Suprapubic skin (tissue), 4 donors: ENCODE measurements around the gene ESR2. TPM values are rescaled to one million over a fixed set of nuclear protein-coding genes. Genes with fewer than 3 reads are reported as not detected.

ENCODE experiments used
- DNase-seq, 2 donors: peaks; one replicate each; pipeline ENCODE4 v3.0.0-alpha.2; 2019; ENCODE audit warnings: low spot score in 2 of 2
- H3K27ac ChIP-seq: fragments of 200-600 bp; sonication (generic); one replicate; pipeline ENCODE4 v1.5.1; 2019
- H3K27me3 ChIP-seq: fragments of 200-600 bp; sonication (generic); one replicate; pipeline ENCODE4 v1.5.1; 2019
- H3K36me3 ChIP-seq: fragments of 200-600 bp; sonication (generic); one replicate; pipeline ENCODE4 v1.5.1; 2019
- H3K4me1 ChIP-seq: fragments of 200-600 bp; sonication (generic); one replicate; pipeline ENCODE4 v1.5.1; 2019
- H3K4me3 ChIP-seq: fragments of 200-600 bp; sonication (generic); one replicate; pipeline ENCODE4 v1.5.1; 2019; ENCODE audit warnings: mild to moderate bottlenecking
- H3K9me3 ChIP-seq: fragments of 200-600 bp; sonication (generic); one replicate; pipeline ENCODE4 v1.5.1; 2019
- EP300 ChIP-seq: sonication (generic); formaldehyde crosslinking; IDR thresholded peaks from one replicate; pipeline ENCODE4 v1.6.1; 2017; ENCODE audit warnings: antibody characterized with exemption
- POLR2A ChIP-seq, 2 donors: fragments of 450-650 bp; IDR thresholded peaks; one replicate each; pipeline ENCODE4 v1.6.1; 2017; ENCODE audit warnings: antibody characterized with exemption in 2 of 2, mild to moderate bottlenecking in 2 of 2, moderate library complexity in 2 of 2
- POLR2AphosphoS5 ChIP-seq, 3 donors: sonication (generic); formaldehyde crosslinking; IDR thresholded peaks; one replicate each; pipeline ENCODE4 v1.6.1; 2017; ENCODE audit warnings: antibody characterized with exemption in 3 of 3
- WGBS: methylation state at CpG from one replicate; pipeline ENCODE4 v1.1.5; 2018; 5-methylcytosine and 5-hydroxymethylcytosine counted together
- total RNA-seq, 4 donors: library from RNA; depleted of rRNA; stranded (reverse); fragments of >200 nt; gene quantifications; one replicate each; pipeline ENCODE4 v1.1.0, GENCODE V29; 2016
- TF ChIP-seq, protein P1 (sequence below), 2 donors: fragments of 200-600 bp in 1 of 2; fragments of 450-650 bp in 1 of 2; sonication (generic) in 1 of 2; IDR thresholded peaks; one replicate each; pipeline ENCODE4 v1.5.1; 2016 to 2019; ENCODE audit warnings: antibody characterized with exemption in 2 of 2, mild to moderate bottlenecking in 1 of 2, moderate library complexity in 1 of 2

The ESR2 gene
- total RNA-seq, 4 donors from 2014 or later, result 0.38 to 1.4 (median 1.1) TPM; not detected in 1

DNA sequence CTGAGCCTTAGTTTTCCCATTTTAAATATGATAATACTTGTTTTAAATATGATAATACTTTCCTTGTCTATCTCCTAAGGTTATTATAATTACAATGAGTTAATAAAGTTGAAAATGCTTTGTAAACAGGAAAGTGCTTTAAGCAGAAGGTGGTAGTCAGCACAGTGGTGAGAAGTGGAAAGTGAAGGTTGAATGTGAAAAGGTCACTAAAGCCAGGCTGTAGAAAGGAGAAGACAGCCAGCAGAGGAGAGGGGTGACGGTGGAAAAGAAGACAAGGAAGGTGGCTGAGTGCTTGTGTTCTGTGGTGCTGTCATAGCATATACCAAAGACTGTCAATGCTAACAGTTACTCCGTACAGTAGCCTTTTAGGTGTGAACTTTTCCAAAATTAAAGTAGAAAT is 117.8 kb downstream of the ESR2 start:
- no peak for DNase-seq
- Histone ChIP-seq H3K27me3 (no peaks in the 10 kb centered on the region), H3K4me3 (no peak overlapping the region), H3K4me1 (no peaks in the 10 kb centered on the region), H3K9me3 (no peaks in the 10 kb centered on the region), H3K27ac (no peak overlapping the region), H3K36me3 (peaks cover 65% of the 10 kb centered on the region)
- 97% methylated on average over 2 of the region's 2 CpGs for WGBS
- TF ChIP-seq, protein P1, sequence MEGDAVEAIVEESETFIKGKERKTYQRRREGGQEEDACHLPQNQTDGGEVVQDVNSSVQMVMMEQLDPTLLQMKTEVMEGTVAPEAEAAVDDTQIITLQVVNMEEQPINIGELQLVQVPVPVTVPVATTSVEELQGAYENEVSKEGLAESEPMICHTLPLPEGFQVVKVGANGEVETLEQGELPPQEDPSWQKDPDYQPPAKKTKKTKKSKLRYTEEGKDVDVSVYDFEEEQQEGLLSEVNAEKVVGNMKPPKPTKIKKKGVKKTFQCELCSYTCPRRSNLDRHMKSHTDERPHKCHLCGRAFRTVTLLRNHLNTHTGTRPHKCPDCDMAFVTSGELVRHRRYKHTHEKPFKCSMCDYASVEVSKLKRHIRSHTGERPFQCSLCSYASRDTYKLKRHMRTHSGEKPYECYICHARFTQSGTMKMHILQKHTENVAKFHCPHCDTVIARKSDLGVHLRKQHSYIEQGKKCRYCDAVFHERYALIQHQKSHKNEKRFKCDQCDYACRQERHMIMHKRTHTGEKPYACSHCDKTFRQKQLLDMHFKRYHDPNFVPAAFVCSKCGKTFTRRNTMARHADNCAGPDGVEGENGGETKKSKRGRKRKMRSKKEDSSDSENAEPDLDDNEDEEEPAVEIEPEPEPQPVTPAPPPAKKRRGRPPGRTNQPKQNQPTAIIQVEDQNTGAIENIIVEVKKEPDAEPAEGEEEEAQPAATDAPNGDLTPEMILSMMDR (IDR thresholded peaks at IDR 0.05), result no peak
- TF ChIP-seq POLR2AphosphoS5 (IDR thresholded peaks at IDR 0.05) (no peak), EP300 (no peak), POLR2A (IDR thresholded peaks at IDR 0.05) (no peak)

DNA sequence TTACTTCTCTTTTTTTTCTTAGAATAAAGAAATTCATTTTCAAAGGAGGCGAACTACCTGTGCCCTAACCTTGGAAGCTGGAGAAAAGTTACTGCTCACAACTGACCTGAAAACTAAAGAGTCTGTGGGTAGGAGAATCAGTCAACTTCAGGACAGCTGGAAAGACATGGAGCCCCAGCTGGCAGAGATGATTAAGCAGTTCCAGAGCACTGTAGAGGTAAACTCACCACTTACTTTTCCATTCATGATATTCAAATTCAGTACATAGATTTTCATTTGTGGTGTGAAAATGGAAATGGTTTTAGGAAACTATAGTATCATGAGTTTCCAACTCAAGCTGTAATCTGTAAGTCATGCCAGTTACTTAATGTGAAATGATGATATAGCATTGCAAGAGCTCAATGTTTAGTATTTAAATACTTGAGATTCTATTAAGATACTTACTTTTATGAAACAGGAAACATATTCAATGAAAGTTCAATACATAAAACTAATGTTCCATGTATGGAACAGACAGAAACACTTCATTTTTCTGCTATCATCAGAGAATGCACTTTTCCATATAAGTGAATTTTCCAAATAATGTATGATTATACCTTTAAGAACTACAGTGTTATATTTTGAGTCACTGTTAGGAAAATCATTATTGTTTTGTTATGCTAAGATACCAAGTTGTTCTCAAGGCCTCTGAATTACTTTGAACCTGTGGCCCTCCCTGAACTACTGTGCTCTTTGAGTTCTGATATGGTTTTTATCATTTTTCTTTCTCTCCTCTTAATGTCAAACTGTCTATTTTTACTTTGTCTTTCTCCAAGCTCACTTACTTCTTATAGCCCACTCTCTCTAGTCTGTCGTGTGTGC is 119.0 kb downstream of the ESR2 start:
- Histone ChIP-seq H3K27me3 (no peaks in the 10 kb centered on the region), H3K9me3 (no peaks in the 10 kb centered on the region), H3K36me3 (peaks cover 71% of the 10 kb centered on the region), H3K4me1 (no peaks in the 10 kb centered on the region), H3K27ac (no peak overlapping the region), H3K4me3 (no peak overlapping the region)
- TF ChIP-seq, protein P1 (IDR thresholded peaks at IDR 0.05), result no peak
- TF ChIP-seq POLR2AphosphoS5 (IDR thresholded peaks at IDR 0.05) (no peak), POLR2A (IDR thresholded peaks at IDR 0.05) (no peak), EP300 (no peak)
- WGBS, result 97% methylated on average over 2 of the region's 2 CpGs
- no peak for DNase-seq

DNA sequence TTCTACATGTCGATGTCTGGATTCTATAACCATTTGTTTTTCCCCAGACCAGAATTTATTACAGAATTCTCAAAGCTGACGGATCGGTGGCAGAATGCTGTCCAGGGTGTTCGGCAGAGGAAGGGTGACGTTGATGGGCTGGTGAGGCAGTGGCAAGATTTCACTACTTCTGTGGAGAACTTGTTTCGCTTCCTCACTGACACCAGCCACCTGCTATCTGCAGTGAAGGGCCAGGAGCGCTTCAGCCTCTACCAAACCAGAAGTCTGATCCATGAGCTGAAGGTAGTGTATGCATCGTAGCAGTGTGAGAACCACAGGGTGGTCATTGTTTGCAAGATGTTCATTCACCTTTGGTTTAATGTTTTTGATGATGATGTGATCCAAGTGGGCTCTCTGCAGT is 124.0 kb downstream of the ESR2 start:
- 94% methylated on average over 8 of the region's 8 CpGs for WGBS

DNA sequence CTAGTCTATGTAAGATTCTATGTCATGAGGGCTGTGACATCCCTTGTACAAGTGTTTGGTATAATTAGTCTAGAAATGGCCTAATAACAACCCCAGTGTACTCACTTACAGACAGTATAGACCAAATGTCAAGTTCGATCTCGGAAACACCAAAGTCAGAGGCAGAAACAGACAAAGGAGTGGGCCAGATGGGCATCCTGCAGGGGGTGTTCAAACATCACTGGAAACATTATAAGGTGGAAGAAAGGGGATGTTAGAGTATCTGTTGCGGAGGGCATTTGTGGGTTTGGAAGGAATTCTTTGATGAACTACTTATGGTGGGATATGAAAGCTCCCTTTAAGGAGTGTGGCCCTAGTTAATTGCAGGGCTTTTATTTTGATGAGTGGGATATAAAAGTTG is 134.6 kb downstream of the ESR2 start:
- peaks cover 64% of the 10 kb centered on the region for H3K36me3 ChIP-seq

More for the DNA sequence above, 124.0 kb downstream of the ESR2 start:
- H3K4me3 ChIP-seq, result no peak overlapping the region
- no peaks in the 10 kb centered on the region for H3K27me3 ChIP-seq
- DNase-seq, result no peak
- H3K9me3 ChIP-seq, result no peaks in the 10 kb centered on the region
- no peak overlapping the region for H3K27ac ChIP-seq
- peaks cover 73% of the 10 kb centered on the region for H3K36me3 ChIP-seq
- TF ChIP-seq POLR2AphosphoS5 (IDR thresholded peaks at IDR 0.05) (no peak), EP300 (no peak), POLR2A (IDR thresholded peaks at IDR 0.05) (no peak)
- TF ChIP-seq, protein P1 (IDR thresholded peaks at IDR 0.05), result no peak
- no peaks in the 10 kb centered on the region for H3K4me1 ChIP-seq

DNA sequence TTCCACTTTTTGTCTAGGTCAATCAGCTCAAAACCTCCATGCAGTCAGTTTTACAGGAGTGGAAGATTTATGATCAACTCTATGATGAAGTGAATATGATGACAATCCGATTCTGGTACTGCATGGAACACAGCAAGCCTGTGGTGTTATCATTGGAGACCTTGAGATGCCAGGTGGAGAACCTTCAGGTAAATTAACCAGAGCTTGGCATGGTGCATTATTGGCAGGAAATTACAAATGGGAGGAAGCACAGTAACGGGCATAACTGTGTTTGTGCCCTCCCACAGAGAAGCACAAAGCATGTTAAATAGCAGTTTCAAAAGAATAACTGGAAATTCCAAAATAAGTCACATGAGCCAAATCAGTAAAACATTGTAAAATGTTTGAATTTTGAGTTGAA is 135.6 kb downstream of the ESR2 start:
- H3K4me3 ChIP-seq, result no peak overlapping the region
- no peak for TF ChIP-seq POLR2AphosphoS5 (IDR thresholded peaks at IDR 0.05)
- TF ChIP-seq, protein P1 (IDR thresholded peaks at IDR 0.05), result no peak
- TF ChIP-seq EP300, result no peak
- TF ChIP-seq POLR2A (IDR thresholded peaks at IDR 0.05), result no peak
- WGBS, result 70% methylated on average over 2 of the region's 2 CpGs
- H3K27ac ChIP-seq, result no peak overlapping the region
- no peak for DNase-seq
- H3K4me1 ChIP-seq, result no peaks in the 10 kb centered on the region
- H3K36me3 ChIP-seq, result peaks cover 68% of the 10 kb centered on the region
- H3K9me3 ChIP-seq, result no peaks in the 10 kb centered on the region
- H3K27me3 ChIP-seq, result no peaks in the 10 kb centered on the region

More for the DNA sequence above, 134.6 kb downstream of the ESR2 start:
- H3K27me3 ChIP-seq, result no peaks in the 10 kb centered on the region
- no peak for TF ChIP-seq POLR2A (IDR thresholded peaks at IDR 0.05)
- TF ChIP-seq POLR2AphosphoS5 (IDR thresholded peaks at IDR 0.05), result no peak
- TF ChIP-seq EP300, result no peak
- TF ChIP-seq, protein P1 (IDR thresholded peaks at IDR 0.05), result no peak
- no peaks in the 10 kb centered on the region for H3K4me1 ChIP-seq
- H3K27ac ChIP-seq, result no peak overlapping the region
- 93% methylated on average over 3 of the region's 3 CpGs for WGBS
- no peaks in the 10 kb centered on the region for H3K9me3 ChIP-seq
- no peak for DNase-seq
- H3K4me3 ChIP-seq, result no peak overlapping the region
